HG02588 (cell line): ENCODE results near the gene PITPNM1.
"Not testable (repeated sequence)": the region's sequence is repeated elsewhere in the genome, so short reads cannot be mapped to it uniquely, and the experiment has no call there.

ENCODE experiments used
- ATAC-seq: cut with Tn5 transposase; IDR thresholded peaks from one replicate; pipeline ENCODE4 v1.9.1; 2021; ENCODE audit warnings: mild to moderate bottlenecking, moderate library complexity; ENCODE audit not compliant: unreplicated experiment

The PITPNM1 gene

DNA sequence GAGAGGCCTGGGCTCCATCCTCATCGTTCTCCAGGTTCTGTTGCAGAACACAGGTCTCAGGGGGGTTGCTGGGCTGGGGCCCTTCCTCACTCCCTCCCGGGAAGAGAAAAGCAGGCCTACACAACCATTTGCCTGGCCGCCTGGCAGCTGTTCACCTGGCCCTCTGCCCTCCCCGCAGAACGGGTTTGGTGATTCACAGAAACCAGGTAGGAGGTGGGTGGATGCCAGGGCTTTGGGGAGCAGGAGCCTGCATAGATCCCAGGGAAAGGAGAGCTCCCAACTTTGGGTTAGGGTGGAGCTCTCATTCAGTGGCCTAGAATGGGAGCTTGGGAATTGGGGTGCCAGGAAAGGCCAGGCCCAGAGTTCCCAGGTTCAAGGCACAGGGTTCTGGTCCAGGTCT, 37.1 kb downstream of the PITPNM1 start:
- ATAC-seq, result no peak

- no peak for ATAC-seq
Observed at GRCh38 chr11:67466962-67467771, 38.0 kb downstream of the PITPNM1 start.

DNA sequence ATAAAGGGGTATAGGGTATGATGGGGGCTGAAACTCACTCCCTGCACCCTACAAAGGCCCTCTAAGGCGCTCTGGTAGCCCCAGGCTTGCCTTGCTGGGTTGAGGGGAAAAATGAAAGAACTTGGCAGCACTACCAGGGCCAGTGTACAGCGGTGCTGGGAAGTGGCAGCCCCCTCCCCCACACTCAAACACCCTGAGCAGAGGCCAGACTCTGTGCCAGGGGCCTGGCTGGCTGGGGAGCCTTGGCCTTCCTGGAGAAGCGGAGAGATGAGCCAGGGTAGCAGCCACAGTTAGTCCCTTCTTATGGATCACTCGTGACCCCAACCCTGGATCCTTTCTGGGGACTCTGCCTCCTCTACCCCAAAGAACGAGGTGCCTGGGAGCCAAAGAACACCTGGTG, 38.8 kb downstream of the PITPNM1 start:
- no peak for ATAC-seq

DNA sequence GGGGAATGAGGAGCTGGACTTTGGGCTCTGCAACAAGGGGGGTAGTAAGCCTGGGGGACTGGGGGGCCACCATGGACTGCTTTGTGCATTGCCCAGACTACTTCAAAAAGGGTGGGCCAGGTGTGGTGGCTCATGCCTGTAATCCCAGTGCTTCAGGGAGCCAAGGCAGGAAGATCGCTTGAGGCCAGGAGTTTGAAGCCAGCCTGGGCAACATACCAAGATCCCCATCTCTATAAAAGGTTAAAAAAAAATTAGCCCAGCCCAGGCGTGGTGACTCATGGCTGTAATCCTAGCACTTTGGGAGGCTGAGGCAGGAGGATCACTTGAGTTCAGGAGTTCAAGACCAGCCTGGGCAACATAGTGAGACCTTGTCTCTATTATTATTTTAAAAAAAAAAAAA, 39.6 kb downstream of the PITPNM1 start:
- ATAC-seq, result not testable (repeated sequence)

DNA sequence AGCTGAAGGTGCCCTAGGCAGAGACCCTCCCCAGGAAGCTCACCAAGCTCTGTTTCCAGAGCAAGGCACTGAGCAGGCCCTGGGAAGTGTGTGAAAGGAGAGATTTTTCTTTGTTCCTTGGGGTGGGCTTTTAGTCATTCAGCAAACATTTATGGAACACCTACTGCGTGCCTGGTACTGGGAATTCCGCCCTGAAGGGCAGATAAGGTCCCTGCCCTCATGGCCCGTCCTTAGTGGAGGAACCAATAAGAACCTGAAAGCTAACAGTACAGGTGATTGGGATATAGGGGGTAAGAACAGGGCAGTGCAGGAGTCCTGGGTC, 40.0 kb downstream of the PITPNM1 start:
- ATAC-seq, result no peak

- ATAC-seq, result peak; percentile 45
Observed at GRCh38 chr11:67464411-67465188, 40.6 kb downstream of the PITPNM1 start.

DNA sequence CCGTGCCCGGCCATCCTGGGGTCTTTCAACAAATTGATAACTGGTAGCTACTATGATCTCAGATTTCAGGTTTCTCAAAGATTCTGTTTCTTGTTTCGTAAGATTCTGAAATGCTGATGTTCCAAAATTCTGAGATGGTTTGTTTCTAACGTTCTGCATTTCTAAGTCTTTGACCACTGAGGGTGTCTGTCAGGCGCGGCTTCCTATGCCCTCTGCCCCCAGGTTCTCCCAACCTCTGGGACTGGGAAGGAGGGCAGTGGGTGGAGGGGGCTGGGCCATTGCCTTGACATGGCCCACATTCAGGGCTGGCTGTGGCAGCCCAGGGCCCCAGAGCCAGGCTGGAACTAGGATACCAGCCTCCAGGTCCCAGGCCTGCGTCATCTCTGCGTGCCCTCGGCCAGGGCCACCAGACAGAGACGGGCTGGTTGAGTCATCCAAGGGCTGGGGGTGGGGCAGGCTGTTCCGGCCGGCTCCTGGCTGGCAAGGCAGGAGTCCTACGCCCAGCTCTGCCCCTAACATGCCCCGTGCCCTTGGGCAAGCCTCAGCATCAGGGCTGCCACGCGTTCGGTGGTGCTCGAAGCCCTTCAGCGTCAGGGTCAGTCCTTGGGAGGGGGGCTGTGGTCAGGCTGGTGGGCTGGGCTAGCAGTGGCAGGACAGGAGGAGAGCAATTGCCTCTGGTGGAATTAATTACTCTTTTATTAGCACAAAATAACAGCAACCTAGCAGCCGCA, 41.3 kb downstream of the PITPNM1 start:
- ATAC-seq, result no peak

DNA sequence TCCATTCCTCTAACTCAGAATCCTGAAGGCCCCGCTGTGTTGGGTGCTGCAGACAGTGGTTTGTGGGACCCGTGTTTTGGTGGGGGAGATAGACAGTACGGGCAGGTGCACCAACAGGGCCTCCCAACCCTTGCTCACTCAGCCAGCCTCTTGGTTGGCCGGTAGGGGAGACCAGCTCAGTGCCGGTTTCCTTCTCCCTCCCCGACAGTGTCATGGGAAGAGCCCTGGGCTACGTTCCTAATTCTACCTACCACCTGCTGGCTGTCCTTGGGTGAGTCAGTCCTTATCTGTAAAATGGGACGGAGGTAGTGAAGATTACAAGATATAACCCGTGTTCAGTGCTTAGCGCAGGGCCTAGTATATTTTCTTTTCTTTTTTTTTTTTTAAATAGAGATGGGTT, 42.0 kb downstream of the PITPNM1 start:
- ATAC-seq, result no peak

GRCh38 chr11:67458266-67458665, 46.9 kb downstream of the PITPNM1 start:
- no peak for ATAC-seq

DNA sequence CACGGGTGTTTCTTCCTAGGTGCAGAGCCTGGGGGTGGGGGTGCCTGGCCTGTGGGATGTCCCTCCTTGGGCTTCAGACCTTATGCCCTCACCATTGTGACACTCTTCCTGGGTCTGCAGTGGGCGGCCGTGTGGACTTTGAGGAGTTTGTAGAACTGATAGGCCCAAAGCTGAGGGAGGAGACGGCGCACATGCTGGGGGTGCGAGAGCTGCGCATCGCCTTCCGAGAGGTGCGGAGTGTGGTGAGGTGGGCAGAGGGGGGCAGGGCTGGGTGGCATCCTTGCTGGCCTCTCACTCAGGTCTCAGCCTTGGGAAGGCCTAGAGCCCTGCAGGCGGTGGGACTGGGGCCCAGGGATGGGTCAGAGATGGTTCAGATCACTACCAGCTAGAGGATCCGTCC, 47.7 kb downstream of the PITPNM1 start:
- ATAC-seq, result no peak

DNA sequence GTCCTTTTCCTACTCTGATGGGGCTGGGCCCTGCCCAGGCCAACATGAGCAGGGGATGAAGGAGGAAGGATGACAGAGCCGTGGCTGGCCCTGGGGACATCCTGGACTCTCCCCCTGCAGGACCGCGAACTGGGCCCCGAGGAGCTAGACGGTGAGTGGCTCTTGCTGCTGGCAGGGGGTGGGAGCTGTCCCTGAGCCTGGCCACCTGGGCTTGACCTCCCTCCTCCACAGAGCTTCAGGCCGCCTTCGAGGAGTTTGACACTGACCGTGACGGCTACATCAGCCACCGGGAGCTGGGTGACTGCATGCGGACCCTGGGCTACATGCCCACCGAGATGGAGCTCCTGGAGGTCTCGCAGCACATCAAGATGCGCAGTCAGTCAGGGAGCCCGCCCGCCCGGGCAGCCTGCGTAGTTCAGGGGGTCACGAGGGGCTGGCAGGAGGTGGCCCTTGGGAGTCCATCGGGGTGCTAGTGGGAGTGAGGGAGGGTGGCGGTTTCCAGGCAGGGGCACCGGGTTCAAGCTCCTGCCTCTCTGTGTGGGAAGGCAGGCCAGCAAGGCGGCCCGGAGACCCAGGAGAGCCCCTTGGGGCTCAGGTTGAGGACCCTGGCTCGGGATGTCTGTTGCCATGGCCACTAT, 49.0 kb downstream of the PITPNM1 start:
- no peak for ATAC-seq

DNA sequence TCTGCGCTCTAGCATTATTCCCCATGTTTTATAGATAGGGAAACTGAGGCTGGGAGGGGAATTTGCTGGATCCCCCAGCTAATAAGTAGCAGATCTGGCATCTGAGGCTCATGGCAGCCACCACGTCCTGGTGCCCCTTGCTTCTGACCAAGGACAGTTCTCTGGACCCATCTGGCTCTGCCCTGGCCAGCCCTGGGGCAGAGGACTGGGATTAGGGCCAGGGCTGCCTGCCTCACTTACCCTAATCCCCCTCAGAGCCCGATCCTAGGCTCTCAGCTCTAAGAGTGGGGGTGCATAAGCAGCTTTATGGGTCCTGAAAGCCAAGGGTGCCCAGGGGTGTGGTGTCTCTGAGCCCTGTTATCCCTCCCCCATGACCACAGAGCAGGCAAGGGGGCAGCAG, 50.1 kb downstream of the PITPNM1 start, which contains the start of gene CABP4:
Gene CABP4, plus strand, starts transcription at position 301 of the 400 bp plus-strand sequence. Its CDS starts 70 bp downstream, at position 371.
- no peak for ATAC-seq

GRCh38 chr11:67453816-67454732, 51.1 kb downstream of the PITPNM1 start:
- ATAC-seq, result no peak

GRCh38 chr11:67452141-67452952, 52.8 kb downstream of the PITPNM1 start, which contains the start of gene GPR152:
GPR152 (minus strand) TSS chr11:67452729; CDS start chr11:67452724, 5 bp downstream.
- no peak for ATAC-seq

GRCh38 chr11:67451658-67451976, 53.5 kb downstream of the PITPNM1 start:
- ATAC-seq, result no peak

DNA sequence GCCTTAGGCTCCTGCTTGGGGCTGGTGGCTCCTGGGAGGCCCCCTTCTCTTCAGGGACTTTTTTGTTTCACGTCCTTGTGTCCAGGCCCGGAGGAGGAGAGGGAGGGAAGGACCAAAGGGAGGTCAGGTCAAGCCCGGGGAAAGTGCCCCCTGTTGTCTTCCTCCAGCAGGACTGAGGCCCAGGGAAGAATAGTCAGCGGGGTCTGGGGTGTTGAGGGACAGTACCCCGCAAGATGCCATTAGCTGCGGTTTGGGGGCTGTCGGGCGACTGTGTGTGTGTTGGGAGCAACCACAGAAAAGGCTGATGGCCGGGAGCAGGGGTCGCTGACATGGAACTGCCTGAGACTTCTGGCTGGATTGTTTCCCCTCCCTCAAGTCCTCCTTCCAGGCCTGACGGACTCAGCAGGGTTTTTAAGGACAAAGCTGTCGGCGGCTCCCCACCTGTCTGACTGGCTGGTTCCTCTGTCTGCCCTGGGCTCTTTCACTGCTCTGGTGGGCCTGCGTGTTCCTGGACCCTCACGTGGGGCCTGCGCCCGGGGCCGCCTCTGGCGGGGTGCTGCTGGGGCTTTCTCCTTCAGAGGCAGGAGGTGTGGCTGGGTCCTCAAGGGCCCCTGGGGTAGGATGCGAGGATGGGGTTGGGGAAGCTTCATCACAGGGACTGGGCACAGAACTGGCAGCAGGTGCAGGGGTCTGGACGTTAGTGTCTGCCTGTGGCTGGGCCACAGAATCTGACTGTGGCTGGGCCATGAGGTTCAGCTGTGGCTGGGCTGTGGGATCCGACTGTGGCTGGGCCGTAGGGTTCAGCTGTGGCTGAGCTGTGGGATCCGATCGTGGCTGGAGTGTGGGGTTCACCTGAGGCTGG, 54.1 kb downstream of the PITPNM1 start:
- ATAC-seq, result no peak

GRCh38 chr11:67449116-67449844, 55.9 kb downstream of the PITPNM1 start:
- no peak for ATAC-seq

GRCh38 chr11:67448220-67448609, 56.9 kb downstream of the PITPNM1 start:
- no peak for ATAC-seq
